ENCODE data around the gene SHB. TPM values are rescaled to one million over a fixed set of nuclear protein-coding genes. Genes with fewer than 3 reads are reported as not detected.

The SHB gene
- total and polyA plus RNA-seq, 2 of the 13 experiments (the other 11 are each of a cell fraction or from before 2014, with no cell fraction given), result 19.4 to 20.7 TPM

- peak; percentile 73 for TF ChIP-seq PRDM15 (CRISPR knock-in tag; IDR thresholded peaks at IDR 0.05)
- TF ChIP-seq, protein P1, sequence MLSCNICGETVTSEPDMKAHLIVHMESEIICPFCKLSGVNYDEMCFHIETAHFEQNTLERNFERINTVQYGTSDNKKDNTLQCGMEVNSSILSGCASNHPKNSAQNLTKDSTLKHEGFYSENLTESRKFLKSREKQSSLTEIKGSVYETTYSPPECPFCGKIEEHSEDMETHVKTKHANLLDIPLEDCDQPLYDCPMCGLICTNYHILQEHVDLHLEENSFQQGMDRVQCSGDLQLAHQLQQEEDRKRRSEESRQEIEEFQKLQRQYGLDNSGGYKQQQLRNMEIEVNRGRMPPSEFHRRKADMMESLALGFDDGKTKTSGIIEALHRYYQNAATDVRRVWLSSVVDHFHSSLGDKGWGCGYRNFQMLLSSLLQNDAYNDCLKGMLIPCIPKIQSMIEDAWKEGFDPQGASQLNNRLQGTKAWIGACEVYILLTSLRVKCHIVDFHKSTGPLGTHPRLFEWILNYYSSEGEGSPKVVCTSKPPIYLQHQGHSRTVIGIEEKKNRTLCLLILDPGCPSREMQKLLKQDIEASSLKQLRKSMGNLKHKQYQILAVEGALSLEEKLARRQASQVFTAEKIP (CRISPR knock-in tag; IDR thresholded peaks at IDR 0.05; ENCODE audit: borderline replicate concordance), result no peak
- no peak for TF ChIP-seq ZNF383 (CRISPR knock-in tag; IDR thresholded peaks at IDR 0.05; ENCODE audit: borderline replicate concordance)
- TF ChIP-seq ATF7 (IDR thresholded peaks at IDR 0.05), result no peak
- TF ChIP-seq ATF7 (CRISPR knock-in tag; IDR thresholded peaks at IDR 0.05), result peak; percentile 40; the same call in 1 of the 2 replicates
- TF ChIP-seq ZSCAN30 (CRISPR knock-in tag; IDR thresholded peaks at IDR 0.05), result no peak
- TF ChIP-seq ZIK1 (CRISPR knock-in tag; IDR thresholded peaks at IDR 0.05; ENCODE audit: borderline replicate concordance, low read depth), result 0 out of 2 replicates have a peak, but pooled peaks have one; percentile 41
- no peak for TF ChIP-seq PHF20 (CRISPR knock-in tag; IDR thresholded peaks at IDR 0.05)
- TF ChIP-seq, protein P2, sequence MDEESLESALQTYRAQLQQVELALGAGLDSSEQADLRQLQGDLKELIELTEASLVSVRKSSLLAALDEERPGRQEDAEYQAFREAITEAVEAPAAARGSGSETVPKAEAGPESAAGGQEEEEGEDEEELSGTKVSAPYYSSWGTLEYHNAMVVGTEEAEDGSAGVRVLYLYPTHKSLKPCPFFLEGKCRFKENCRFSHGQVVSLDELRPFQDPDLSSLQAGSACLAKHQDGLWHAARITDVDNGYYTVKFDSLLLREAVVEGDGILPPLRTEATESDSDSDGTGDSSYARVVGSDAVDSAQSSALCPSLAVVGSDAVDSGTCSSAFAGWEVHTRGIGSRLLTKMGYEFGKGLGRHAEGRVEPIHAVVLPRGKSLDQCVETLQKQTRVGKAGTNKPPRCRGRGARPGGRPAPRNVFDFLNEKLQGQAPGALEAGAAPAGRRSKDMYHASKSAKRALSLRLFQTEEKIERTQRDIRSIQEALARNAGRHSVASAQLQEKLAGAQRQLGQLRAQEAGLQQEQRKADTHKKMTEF (CRISPR knock-in tag; IDR thresholded peaks at IDR 0.05), result peak; percentile 75
- TF ChIP-seq YEATS2 (CRISPR knock-in tag; IDR thresholded peaks at IDR 0.05; ENCODE audit: borderline replicate concordance), result 0 out of 2 replicates have a peak, but pooled peaks have one; percentile 33
- no peak for TF ChIP-seq NONO (IDR thresholded peaks at IDR 0.05)
- peak; percentile 68; the same call in 1 of the 2 replicates for TF ChIP-seq NONO (CRISPR knock-in tag; conservative IDR thresholded peaks at IDR 0.05)
- TF ChIP-seq JUN (CRISPR knock-in tag; IDR thresholded peaks at IDR 0.05), result 0 out of 2 replicates have a peak, but pooled peaks have one; percentile 56
- TF ChIP-seq ZFP62 (CRISPR knock-in tag; IDR thresholded peaks at IDR 0.05), result no peak
- TF ChIP-seq GATAD2A (CRISPR knock-in tag; IDR thresholded peaks at IDR 0.05), result peak; percentile 93
- TF ChIP-seq MAFK (conservative IDR thresholded peaks at IDR 0.05 in 1 of 2, IDR thresholded peaks at IDR 0.05 in 1 of 2; ENCODE audit: low read length in 2 of 2), result no peak
- TF ChIP-seq PHF5A (CRISPR knock-in tag; IDR thresholded peaks at IDR 0.05; ENCODE audit: low read depth, unreplicated experiment), result no peak
- no peak for TF ChIP-seq BRF2 (CRISPR knock-in tag; IDR thresholded peaks at IDR 0.05)
- no peak for TF ChIP-seq NCOA1 (CRISPR knock-in tag; IDR thresholded peaks at IDR 0.05)
- peak; percentile 80; the same call in 1 of the 2 replicates for TF ChIP-seq CCDC6 (CRISPR knock-in tag; IDR thresholded peaks at IDR 0.05)
- peak; percentile 53; the same call in 1 of the 2 replicates for TF ChIP-seq ZSCAN25 (CRISPR knock-in tag; IDR thresholded peaks at IDR 0.05)
- TF ChIP-seq, protein P3, sequence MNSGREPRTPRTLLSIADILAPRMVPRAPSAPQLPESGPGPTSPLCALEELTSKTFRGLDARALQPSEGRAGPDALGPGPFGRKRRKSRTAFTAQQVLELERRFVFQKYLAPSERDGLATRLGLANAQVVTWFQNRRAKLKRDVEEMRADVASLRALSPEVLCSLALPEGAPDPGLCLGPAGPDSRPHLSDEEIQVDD (CRISPR knock-in tag; IDR thresholded peaks at IDR 0.05; ENCODE audit: borderline replicate concordance), result no peak
Measured at GRCh38 chr9:38059233-38059936, 9.6 kb downstream of the SHB start (continued).

Measured in HepG2 (cell line).